Gastroesophageal sphincter (tissue), 2 donors: Measurements from ENCODE around the gene STUM.

Experiments
- POLR2A ChIP-seq, 2 donors: fragments of 450-650 bp; IDR thresholded peaks; one replicate each; pipeline ENCODE4 v1.6.1; 2017; ENCODE audit warnings: antibody characterized with exemption in 2 of 2, mild to moderate bottlenecking in 2 of 2, moderate library complexity in 1 of 2
- POLR2AphosphoS5 ChIP-seq: sonication (generic); formaldehyde crosslinking; IDR thresholded peaks from one replicate; pipeline ENCODE4 v1.6.1; 2017; ENCODE audit warnings: antibody characterized with exemption

- no peak for TF ChIP-seq POLR2A (IDR thresholded peaks at IDR 0.05)
- no peak for TF ChIP-seq POLR2AphosphoS5
These were observed 18.0 kb upstream of the STUM start for GRCh38 chr1:226530591-226530990.
